ENCODE data around the gene STEAP2. TPM values are rescaled to one million over a fixed set of nuclear protein-coding genes. Genes with fewer than 3 reads are reported as not detected.

STEAP2 gene
- polyA plus RNA-seq, 2 of the 4 experiments (the other 2 are of a cell fraction): 5.1 to 49.2 TPM

GRCh38 chr7:90163534-90163933 is 48.0 kb upstream of the STEAP2 start:
- no peak overlapping the region for H3K4me2 ChIP-seq
- ChIA-PET POLR2A (no interaction called here), CTCF (interaction anchor here (1.0 kb wide), 2 partner anchors 10 to 48 kb away, joined by 3 read pairs; partner anchors contain the start of gene STEAP2)
- no peaks in the 10 kb centered on the region for H3K4me1 ChIP-seq
- ATAC-seq (no peak), FAIRE-seq (no peak), DNase-seq (ENCODE audit: low read depth in 1 of 2, low spot score in 1 of 2) (no peak)
- no peaks in the 10 kb centered on the region for H3K9me3 ChIP-seq
- no peak overlapping the region for H3K4me3 ChIP-seq
- no peak overlapping the region for H3K27ac ChIP-seq
- WGBS (ENCODE audit: missing lambda C conversion rate): 76% methylated on average over 5 of the region's 5 CpGs
- TF ChIP-seq HEYL (CRISPR knock-in tag; IDR thresholded peaks at IDR 0.05) (no peak), EHF (CRISPR knock-in tag; IDR thresholded peaks at IDR 0.05) (no peak)

GRCh38 chr7:90165724-90166123 is 45.8 kb upstream of the STEAP2 start:
- ChIA-PET POLR2A (no interaction called here), CTCF (interaction anchor here (0.6 to 3.0 kb wide), 3 partner anchors 12 to 99 kb away, joined by 3 to 11 read pairs (median 10); partner anchors contain the start of genes STEAP1 and STEAP2)
- Histone ChIP-seq H3K4me1 (no peaks in the 10 kb centered on the region), H3K4me3 (no peak overlapping the region), H3K9me3 (peaks cover 11% of the 10 kb centered on the region; the same call in 2 of the 3 replicates), H3K27ac (no peak overlapping the region), H3K4me2 (no peak overlapping the region)
- no peak for FAIRE-seq
- no peak for DNase-seq (ENCODE audit: low read depth in 1 of 2, low spot score in 1 of 2)
- WGBS (ENCODE audit: missing lambda C conversion rate): 81% methylated on average over 2 of the region's 2 CpGs
- TF ChIP-seq USF2 (IDR thresholded peaks at IDR 0.05): no peak
- no peak for ATAC-seq

GRCh38 chr7:90166153-90166552 is 45.4 kb upstream of the STEAP2 start:
- Histone ChIP-seq H3K4me1 (no peaks in the 10 kb centered on the region), H3K4me3 (no peak overlapping the region), H3K4me2 (no peak overlapping the region), H3K9me3 (peaks cover 13% of the 10 kb centered on the region; the same call in 2 of the 3 replicates), H3K27ac (no peak overlapping the region)
- POLR2A ChIA-PET: no interaction called here
- no peak for TF ChIP-seq ELK1 (IDR thresholded peaks at IDR 0.05; ENCODE audit: low read depth, low read length)
- TF ChIP-seq RAD21 (conservative IDR thresholded peaks at IDR 0.05 in 1 of 2, IDR thresholded peaks at IDR 0.05 in 1 of 2): no peak
- no peak for TF ChIP-seq MAZ (IDR thresholded peaks at IDR 0.05; ENCODE audit: borderline replicate concordance, low read depth, low read length)
- TF ChIP-seq RARB (CRISPR knock-in tag; IDR thresholded peaks at IDR 0.05): no peak
- TF ChIP-seq ZC3H11A (IDR thresholded peaks at IDR 0.05): no peak
- no peak for TF ChIP-seq HOXA7 (CRISPR knock-in tag; IDR thresholded peaks at IDR 0.05)
- no peak for TF ChIP-seq ATOH8 (CRISPR knock-in tag; IDR thresholded peaks at IDR 0.05; ENCODE audit: low read depth)
- TF ChIP-seq TFCP2L1 (CRISPR knock-in tag; IDR thresholded peaks at IDR 0.05): no peak
- no peak for TF ChIP-seq FOSB (CRISPR knock-in tag; IDR thresholded peaks at IDR 0.05)
- no peak for TF ChIP-seq CBX8 (IDR thresholded peaks at IDR 0.05)
- no peak for TF ChIP-seq MAFK (IDR thresholded peaks at IDR 0.05; ENCODE audit: partially characterized antibody)
- TF ChIP-seq POLR2AphosphoS2 (conservative IDR thresholded peaks at IDR 0.05; ENCODE audit: low read length): no peak
- no peak for TF ChIP-seq JUNB (IDR thresholded peaks at IDR 0.05)
- no peak for TF ChIP-seq KDM1A (IDR thresholded peaks at IDR 0.05; ENCODE audit: low read depth)
- TF ChIP-seq HES2 (IDR thresholded peaks at IDR 0.05): no peak
- TF ChIP-seq EP300 (IDR thresholded peaks at IDR 0.05): no peak
- TF ChIP-seq RNF2 (IDR thresholded peaks at IDR 0.05; ENCODE audit: borderline replicate concordance, low read depth): no peak
- TF ChIP-seq E2F6 (IDR thresholded peaks at IDR 0.05; ENCODE audit: borderline replicate concordance, low read depth): no peak
- CTCF ChIA-PET: interaction anchor here (0.6 to 3.0 kb wide), 4 partner anchors 12 to 99 kb away, joined by 3 to 11 read pairs (median 6); partner anchors contain the start of genes STEAP1 and STEAP2
- ATAC-seq (no peak), FAIRE-seq (no peak), DNase-seq (ENCODE audit: low read depth in 1 of 2, low spot score in 1 of 2) (no peak)
- WGBS (ENCODE audit: missing lambda C conversion rate): 63% methylated on average over 3 of the region's 3 CpGs
